DOHH2 (cell line): Measurements from ENCODE around the gene NINJ1.

Experiments used
- CTCF ChIP-seq: fragments of 200-600 bp; sonication (generic); IDR thresholded peaks from one replicate; pipeline ENCODE4 v1.5.1; 2014; ENCODE audit warnings: antibody characterized with exemption, mild to moderate bottlenecking, low read depth, low read length; ENCODE audit not compliant: poor library complexity, severe bottlenecking
- EZH2phosphoT487 ChIP-seq: fragments of 200-600 bp; sonication (generic); IDR thresholded peaks from 2 replicates; pipeline ENCODE4 v1.6.1; 2017; ENCODE audit warnings: borderline replicate concordance, mild to moderate bottlenecking, antibody characterized with exemption, low read length, moderate library complexity, mixed read lengths

- TF ChIP-seq EZH2phosphoT487 (no peak), CTCF (no peak)
Measured at GRCh38 chr9:93097511-93098201, 36.4 kb downstream of the NINJ1 start.
